Smooth muscle cell of the brain vasculature (primary cell): ENCODE data around the gene SLC12A8.

Source experiments
- DNase-seq: peaks from one replicate; pipeline ENCODE4 v3.0.0-alpha.2; 2012; ENCODE audit warnings: low read depth, low spot score

The SLC12A8 gene

DNA sequence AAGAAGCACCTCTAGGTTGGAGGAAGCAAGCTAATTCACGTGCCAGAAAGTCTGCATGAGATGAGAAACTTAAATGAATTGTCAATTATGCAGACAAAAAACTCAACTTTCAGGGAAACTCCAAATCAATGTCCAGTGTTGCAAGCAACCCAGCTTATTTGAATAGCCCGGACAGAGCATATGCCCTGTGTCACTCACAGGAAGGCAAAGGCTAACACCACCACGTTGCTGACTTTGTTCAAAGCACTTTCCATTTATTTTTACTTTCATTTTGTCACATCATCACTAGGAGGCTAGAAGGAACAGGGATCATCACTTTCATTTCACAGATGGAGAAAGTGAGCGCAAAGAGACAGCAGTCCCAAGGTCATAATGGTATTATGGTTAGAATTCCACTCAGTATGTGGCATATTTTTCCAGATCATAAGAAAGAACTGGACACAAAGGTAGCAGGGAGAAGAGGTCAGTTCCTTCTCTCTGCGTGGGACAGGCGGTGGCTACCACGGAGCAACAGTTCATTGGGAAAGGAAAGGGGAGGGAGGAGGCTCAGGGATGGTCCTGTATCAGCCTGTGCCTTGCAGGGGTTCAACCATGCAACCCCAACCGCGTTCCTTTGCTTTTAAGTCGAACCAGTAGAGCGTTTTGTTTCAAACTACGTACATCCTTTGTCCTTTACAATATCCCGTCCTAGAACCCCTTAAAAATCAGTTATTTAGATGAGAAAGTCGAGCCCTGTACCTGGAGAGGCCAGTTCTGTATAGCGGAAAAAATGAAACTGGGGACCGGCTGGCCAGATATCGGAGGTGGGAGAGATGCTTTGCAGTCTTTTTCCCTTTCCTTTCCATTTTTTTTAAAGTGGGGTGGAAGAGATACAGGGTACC lies 157.9 kb downstream of the SLC12A8 start:
- no peak for DNase-seq

DNA sequence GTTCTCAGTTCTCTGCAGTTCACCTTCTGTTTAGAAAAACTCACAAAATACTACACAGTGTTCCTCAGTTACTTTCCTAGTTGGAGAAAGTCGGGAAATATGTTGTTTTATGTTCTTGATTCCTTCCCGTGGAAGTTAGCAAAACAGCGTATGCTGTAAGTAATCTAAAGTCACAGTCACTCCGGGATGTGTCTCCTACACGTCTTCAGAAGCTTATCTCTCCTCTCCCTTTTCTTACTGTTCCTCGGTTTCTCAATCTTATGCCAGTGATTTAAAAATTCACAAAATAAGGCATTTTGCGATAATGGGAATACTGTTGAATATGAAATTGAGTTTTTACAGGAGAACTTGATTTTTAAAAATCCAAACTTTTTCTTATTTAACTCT lies 158.5 kb downstream of the SLC12A8 start:
- no peak for DNase-seq

DNA sequence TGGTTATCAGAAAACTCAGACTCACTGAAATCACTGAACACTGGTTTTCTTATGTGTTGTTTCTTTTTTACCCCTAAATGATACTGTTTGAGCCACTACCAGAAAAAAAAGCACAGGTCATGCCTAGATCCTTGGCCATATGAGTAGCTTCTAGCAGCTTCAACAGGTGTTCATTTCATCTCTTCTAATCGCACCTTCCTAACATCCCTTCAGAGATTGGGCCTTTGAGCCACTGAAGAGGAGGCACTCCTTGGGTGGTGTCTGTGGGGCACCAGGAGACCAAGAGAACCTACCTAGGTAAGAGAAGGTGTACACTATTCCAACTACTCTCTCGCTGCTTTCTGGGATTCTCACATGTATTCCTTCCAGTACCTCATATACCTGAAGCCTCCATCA lies 159.2 kb downstream of the SLC12A8 start:
- no peak for DNase-seq

DNA sequence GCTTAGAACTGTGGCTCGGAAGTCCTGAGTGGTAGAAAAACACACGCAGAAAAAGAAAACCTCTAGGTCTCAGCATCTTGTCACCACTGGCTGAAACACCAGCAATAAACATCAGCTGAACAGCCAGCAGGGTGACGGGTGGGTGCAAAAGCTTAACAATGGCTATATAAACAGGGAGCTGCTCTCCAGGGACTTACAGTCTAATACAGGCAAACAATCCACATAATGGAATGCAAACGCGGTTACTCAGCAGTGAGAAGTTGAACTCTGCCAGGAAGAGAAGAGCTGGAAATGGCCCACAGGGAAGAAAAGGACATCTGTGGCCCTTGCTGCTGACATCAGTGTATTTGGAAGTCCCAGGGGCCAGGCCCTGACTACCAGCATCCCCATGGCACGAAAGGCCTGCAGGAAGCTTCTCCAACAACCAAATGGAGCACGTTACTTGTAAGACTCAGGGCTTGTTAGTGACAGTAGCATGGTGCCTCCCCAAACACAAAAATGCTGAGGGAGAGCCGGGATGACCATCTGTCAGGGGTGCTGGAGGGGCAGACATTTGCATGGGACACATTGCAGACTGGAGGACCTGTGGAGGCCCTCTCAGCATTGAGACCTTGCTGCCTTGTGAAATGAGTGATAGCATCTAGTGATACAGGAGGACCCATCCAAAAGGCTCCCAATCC lies 159.8 kb downstream of the SLC12A8 start:
- no peak for DNase-seq

DNA sequence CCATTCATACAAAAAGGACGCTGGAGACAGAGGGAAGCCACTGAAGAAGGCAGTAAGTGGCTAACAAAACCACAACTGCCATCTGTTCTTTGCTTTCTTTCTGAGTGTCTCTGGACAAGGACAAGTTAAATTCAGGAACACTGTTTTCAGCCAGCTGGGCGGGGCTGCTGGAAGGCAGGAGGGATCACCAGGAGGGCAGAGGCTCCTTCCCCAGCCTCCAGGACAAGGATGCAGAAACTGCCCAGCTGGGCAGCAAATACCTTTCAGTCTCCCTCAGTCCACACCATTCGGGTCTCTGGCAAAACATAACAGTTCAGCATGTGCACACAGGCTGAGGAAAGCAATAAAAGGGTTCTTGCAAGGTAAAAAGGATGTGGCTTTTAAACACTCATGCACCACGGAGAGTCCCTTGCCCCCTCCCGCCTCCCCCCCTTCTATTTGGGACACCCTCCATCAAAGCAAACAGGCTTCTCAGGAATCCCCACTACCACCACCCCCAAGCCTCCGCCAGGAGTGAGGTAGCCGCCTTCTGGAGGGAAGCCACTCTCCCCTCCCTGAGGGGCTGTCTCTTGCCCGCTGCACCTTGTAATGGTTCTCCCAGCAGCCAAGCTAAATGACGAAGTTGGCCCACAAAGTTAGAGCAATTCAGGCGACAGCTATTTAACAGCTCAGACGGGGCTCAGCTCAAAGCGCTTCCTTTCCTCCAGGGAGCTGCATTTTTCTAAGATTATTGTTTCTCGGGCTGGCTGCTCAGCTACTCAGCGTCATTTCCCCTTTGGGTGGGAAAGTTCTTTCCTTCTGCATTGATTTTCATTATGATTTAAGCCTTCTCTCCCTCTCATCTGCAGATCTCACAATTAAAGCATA lies 160.6 kb downstream of the SLC12A8 start:
- DNase-seq, result no peak

DNA sequence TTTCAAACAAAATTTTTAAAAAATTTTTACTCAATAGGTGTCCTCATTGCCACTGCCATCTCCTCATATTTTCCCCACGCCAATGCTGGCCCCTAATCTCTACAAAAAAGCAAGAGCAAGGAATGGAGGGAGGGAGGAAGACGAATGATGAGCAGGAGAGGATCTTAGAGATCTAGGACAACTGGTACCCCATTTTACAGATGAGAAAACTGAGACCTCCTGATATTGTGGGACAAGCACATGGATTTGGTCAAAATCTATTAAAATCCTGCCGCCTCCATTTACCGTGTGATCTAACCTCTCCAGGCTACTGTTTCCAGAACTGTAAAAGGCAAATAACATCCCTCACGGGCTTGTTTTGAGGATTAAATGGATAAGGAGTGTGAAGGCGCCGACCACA lies 161.3 kb downstream of the SLC12A8 start:
- no peak for DNase-seq

DNA sequence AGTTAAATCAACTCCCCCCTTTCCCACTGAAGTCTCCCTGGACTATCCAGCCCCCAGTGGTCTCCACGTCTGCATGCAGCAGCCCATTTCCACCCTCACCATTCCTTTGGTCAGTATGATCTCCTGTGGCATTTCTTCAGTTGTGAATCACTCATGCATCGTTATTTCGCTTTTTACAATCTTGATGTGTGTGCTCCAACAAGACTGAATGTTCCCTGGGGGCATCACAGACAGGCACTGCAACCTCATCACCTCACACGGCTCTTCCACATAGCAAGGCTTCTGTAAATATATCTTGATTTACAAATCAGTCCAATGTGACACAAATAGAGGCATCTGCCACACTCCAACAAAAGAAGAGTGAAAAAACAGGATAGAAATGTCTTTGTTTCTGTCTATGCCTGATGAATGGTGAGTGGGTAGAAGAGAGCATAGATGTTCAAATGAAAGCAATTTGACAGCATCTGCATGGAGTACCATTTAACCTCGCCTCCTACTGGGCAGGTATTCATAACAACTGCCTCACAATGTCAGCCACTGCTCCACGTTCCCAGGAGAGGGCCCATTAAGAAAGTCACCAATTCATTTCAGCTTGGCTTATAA lies 162.0 kb downstream of the SLC12A8 start:
- DNase-seq, result no peak

DNA sequence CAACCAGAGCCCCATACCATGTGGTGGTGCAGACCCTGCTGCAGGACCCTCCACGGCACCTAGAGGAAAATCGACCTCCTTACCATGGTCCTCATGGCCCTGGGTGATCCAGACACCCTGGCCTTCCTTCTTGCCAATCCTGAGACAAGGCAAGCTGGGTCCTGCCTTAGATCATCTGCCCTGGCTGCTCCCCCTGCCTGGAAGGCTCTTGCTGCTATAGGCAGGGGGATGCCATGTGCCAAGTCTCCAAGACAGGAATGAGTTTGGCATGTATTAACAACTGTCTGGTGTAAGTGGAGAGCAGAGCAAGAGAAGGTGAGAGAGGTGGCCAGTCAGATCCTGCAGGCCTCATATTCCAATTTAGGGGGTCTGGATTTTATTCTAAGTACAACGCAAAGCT lies 164.3 kb downstream of the SLC12A8 start:
- DNase-seq, result no peak

DNA sequence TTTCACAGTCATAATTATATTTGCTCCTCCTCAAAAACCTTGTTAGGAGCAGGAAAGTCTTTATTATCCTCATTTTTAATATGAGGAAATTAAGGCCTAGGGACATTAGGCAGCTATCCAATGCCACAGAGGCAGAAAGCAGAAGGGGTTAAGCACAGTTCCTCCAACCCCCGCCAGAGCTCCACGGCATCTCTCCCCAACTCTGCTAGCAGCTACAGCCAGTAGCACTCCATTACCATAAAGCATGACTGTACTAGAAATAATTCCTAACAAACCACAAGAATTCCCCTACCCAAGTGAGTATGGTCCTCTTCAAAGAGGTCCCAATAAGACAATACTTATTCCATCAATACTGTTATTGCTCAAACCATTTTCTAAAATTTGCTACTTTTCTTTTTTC lies 166.6 kb downstream of the SLC12A8 start:
- no peak for DNase-seq

DNA sequence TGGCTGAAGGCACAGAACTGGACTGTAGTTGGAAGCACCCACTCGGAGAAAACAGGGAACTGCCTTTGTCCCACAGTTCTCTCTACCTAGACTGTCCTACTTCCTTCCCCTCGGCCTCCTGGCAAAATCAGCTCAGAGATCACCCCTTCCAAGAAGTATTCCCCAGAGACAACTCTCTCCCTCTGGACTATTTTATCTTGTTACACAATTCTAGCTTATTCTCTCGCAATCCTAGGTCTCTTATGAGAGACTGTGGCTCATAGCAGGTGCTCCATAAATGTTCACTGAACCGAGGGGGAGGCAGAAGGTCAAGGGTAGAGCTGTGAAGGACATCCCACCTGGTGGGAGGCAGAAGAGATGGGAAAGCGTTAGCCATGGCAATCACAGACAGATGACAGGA lies 167.4 kb downstream of the SLC12A8 start:
- no peak for DNase-seq

DNA sequence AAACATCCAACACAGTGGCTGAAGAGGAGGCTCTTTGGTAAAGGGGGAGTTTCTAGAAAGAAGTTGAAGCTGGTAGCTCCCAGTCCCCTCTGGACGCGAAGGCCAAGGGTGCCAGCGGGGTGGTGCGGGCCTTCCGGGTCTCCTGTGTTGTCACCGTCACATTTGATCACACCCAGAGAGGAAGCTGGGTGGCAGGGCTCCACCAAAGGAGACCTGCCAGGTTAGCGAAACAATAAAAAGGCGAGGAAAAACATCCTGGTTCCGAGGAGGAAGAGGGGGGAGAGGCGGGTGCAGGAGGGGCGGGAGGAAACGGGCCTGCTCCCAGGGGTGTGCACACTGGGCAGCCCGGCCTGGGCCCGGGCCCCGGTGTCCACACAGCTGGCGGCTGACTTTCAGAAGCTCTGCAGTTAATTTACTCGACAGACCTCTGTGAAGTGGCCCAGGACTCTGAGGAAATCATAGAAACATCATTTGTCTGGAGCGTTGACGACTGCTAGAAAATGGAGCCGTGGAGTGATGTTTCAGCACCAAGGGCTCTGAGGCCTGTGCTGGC lies 168.9 kb downstream of the SLC12A8 start:
- DNase-seq, result no peak

DNA sequence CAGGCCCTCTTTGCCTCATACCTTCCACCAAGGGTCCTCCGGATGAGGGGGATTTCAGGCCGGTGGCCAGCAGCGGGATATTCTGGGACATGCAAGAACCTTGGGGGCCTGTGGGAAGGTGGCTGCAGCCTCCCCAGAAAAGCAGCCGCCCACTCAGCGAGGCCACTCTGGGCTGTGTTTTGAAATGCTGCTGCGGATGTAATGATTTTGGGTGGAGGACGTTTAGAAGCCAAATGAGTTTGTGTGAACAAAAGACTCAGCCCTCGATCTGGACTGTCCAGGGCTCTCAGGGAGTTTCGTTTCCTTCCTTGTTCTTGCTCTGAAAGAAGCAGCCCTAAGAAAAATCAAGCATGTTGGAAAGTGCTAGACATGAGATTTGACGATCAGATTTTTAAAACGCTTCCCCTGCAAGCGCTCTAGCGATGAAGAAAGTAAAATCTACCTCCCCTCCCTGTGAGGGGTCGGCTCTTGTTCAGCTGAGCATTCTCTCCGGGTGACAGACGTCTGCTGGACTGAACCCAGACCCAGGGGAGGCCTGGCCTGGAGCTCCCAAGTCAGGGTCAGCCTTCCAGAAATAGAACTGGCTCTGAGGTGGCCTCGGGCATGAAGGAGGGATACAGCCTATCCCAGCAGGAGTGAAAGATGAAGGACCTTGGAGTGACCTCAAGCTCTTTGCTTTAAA lies 169.7 kb downstream of the SLC12A8 start:
- DNase-seq, result no peak

DNA sequence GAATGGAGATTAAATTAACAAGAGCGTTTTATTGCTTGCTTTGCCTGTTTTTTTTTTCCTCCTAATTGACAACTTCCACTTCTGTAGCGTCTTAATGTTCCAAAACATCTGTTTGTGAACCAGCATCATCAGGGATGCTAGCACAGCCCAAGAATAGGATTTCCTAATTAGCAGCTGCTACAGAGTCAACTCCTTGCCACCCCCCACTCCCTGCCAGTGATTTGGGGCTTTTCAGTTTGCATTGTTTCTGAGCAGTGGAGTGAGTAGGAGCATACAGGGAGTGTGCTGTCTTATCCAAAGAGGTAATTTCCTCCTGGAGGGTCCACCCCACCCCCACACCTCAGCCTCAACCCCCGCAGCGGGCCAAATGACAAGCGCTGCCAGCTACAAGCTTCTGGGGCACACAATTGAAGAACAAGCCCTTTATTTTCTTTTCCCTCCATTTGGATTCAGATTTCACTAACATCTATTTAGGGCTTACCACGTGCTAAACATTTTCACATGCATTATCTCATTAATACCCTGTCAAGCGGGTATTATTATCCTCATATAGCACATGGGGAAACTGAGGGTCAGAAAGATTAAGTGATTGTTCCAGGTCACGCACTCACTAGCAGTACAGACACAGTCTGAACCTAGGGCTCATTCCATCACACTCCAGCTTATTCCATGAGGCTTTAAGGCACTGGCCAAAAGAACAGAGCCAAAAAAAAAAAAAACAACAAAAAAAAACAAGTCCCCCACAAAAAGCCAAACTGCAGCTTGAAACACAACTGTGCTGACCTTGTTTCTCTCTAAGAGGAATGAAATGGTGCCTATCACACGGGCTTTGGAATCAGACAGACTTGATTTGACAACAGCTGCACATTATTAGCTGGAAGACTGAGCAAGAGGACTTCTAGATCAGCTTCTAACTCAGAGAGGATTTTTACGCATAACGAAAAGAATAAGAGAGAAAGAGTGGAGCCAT lies 173.1 kb downstream of the SLC12A8 start:
- DNase-seq, result no peak

DNA sequence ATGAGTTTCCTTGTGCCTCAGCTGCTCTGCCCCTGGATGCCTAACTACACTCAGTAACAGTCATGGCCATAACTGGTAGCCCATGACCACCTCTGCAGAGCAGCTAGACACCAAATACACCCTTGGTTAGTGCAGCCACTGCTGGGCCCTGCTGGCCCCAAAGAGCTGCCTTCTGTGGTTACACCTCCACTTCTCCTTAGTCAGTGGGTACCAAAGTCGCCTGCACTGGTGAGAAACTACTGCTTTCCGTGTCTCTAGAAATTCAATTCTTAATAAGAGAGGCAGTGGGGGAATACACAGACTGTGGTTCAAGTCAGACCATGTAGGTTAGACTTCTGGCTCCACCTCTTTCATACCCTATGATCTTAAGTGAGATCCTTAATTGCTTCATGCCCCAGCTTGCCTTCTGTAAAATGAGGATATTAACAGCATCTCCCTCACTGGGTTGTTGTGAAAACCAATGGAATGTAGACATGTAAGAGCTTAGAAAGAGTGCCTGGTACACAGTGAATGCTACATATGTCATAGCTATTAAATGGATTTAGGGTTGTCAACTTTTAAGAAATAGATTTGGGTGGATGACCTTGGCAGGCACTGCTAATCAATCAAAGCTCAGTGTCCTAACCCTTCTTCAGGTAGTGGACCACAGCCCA lies 174.9 kb downstream of the SLC12A8 start:
- no peak for DNase-seq

DNA sequence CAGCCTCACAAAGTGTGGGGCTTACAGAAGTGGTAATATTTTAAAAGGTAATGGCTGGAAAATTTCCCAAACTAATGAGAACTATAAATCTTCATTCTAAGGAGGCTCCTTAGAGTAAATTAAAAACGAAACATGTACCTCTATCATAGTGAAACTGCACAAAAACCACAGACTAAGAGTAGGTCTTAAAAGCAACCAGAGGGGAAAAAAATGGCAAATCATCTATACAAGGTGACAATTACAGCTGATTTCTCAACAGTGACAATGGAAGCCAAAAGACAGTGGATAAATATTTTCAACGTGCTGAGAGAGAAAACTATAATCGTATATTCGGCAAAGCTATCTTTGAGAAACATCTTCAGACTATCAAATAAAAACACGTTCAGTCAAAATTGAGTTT lies 177.3 kb downstream of the SLC12A8 start:
- no peak for DNase-seq

DNA sequence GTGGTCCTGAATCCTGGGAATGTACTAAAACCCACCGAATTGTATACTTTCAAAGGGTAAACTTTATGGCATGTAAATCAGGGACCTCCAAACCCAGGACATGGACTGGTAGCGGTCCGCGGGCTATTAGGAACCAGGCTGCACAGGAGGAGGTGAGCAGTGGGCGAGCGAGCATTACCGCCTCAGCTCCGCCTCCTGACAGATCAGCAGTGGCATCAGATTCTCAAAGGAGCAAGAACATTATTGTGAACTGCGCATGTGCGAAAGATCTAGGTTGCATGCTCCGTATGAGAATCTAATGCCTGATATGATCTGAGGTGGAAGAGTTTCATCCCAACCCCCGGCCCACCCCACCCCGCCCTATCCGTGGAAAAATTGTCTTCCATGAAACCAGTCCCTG lies 178.9 kb downstream of the SLC12A8 start:
- DNase-seq, result no peak

DNA sequence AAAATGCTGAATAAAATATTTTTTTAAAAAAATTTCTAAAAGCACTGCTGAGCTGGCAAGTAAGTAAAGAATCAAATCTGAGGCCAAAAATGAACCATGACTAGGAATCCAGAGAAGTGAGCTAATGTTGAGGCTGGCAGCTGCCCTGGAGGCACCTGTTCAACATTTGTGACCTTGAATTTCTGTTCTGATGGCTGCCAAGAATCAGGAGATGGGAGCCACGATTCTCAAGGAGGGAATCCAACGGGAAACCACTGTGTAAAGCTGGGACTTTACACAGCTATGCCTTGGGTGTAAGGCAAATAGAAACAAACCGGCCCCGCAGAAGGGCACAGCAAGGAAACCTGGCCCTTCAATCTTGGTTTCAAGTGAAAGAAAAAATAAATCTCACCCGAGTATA lies 179.4 kb downstream of the SLC12A8 start:
- DNase-seq, result no peak

DNA sequence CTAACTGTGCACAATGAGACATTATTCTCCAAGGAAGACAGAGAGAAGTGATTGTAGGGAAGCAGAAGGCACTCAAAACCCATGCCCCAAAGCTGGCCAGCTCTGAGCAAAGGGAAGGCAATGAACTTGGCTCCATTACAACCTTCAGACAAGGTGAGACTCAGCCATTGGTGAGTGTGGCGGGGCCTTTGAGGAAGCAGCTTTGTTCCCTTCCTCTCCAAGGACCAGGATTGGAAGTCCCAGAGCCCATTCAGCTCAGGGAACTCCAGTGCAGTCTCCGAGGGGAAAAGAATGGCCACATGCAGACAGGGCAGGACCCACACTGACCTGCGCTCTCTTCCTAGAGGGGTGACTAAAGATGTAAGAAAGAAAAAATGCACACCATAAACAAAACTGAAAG lies 179.9 kb downstream of the SLC12A8 start:
- no peak for DNase-seq
